HG03135 (cell line): Measurements from ENCODE around the gene ARID1B.

Experiments used
- ATAC-seq: cut with Tn5 transposase; IDR thresholded peaks from one replicate; pipeline ENCODE4 v1.9.1; 2021; ENCODE audit warnings: mild to moderate bottlenecking, moderate library complexity; ENCODE audit not compliant: unreplicated experiment

ARID1B gene

GRCh38 chr6:157249826-157250225 is 472.6 kb downstream of the ARID1B start:
- no peak for ATAC-seq

GRCh38 chr6:157251586-157252247 is 474.5 kb downstream of the ARID1B start:
- no peak for ATAC-seq

- ATAC-seq = no peak
These were observed 475.8 kb downstream of the ARID1B start for GRCh38 chr6:157253017-157253416.

DNA sequence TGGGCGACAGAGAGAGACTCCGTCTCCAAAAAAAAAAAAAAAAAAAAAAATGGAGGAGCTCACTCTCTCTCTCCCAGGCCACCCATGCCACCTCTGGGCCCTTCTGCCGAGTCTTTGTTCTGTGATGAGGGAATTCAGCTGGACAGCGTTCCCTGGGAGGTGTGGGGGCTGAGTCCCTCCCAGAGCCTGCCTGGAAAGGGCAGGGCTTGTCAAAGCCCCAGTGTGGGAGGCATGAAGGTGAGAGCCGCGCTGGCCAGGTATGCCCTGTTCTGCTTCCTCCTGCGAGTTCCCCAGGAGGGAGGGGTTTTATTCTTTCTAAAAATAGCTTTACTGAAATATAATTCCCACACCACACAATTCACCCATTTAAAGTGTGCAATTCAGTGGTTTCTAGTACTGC is 476.5 kb downstream of the ARID1B start:
- no peak for ATAC-seq

DNA sequence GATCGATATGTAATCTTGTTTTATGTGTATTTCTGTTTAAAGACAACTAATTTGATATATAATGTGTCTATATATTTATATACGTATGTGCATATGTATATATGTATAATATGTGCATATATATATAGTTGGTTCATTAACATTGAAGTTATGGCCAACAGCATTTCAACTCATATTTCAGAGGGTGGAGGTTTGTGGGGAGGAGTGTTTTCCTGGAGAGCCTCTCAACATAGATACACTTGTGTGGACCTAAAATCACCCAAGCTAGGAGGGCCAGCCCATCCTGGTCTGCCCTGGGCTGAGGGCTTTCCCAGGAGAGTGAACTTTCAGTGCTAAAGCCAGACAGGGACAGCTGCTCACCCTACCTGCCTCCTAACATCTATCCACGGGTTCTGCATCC is 477.4 kb downstream of the ARID1B start:
- no peak for ATAC-seq

DNA sequence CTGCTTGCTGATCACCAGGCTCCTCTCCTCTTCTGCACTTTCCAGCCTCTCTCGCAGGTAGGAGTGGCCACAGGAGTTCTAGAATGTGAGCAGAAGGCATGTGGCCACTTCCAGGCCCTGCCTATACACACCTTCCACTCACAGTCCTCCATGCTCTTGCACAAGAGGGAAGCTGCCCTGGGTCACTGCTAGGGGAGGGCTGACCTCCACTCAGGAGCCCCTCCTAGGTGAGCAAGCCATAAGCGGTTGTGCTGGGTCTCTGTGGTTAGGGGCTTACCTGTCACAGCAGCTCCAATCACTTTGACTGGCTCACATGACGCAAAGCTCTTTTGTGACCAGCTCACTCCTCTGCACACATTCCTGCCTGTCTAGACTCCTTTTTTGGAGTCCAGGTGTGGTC is 477.9 kb downstream of the ARID1B start:
- ATAC-seq = no peak

DNA sequence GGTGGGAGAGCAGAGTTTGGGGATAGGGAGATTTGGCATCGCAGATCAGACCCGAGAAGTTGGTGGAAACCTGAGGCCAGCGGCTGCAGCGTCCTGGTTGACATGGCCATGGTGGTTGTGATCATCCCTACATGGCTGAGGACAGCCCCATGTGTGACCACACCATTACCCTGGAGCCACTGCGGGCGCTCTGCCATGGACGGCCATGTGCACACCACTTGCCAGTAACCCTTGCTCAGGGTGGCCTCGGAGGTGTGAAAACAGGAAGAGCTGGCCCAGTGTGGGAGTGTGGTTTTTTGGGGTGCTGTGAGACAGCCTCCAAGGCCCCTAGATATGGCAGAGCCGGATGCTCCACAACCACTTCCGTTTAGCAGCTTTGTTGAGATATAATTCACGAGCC is 481.7 kb downstream of the ARID1B start:
- ATAC-seq = no peak

GRCh38 chr6:157259443-157259842 is 482.3 kb downstream of the ARID1B start:
- ATAC-seq = no peak
